H9 (cell line): Measurements from ENCODE around the gene PALS1. TPM values are rescaled to one million over a fixed set of nuclear protein-coding genes. Genes with fewer than 3 reads are reported as not detected.

ENCODE experiments used
- DNase-seq: peaks from one replicate; pipeline ENCODE4 v3.0.0-alpha.2; 2017
- H2AFZ ChIP-seq: one replicate; pipeline ENCODE4 v1.6.1; 2013; ENCODE audit warnings: mild to moderate bottlenecking, low read length, control low read depth, moderate library complexity
- H2AK5ac ChIP-seq: 2 replicates; pipeline ENCODE4 v1.6.1; 2013; ENCODE audit warnings: low read length, control low read depth, mixed read lengths; ENCODE audit not compliant: insufficient read length
- H2BK120ac ChIP-seq: one replicate; pipeline ENCODE4 v1.6.1; 2013; ENCODE audit warnings: low read depth, mild to moderate bottlenecking, low read length, control low read depth, inconsistent platforms; ENCODE audit not compliant: poor library complexity, severe bottlenecking
- H2BK12ac ChIP-seq: 2 replicates; pipeline ENCODE4 v1.6.1; 2013; ENCODE audit warnings: low read length, control low read depth, mixed read lengths, low read depth; ENCODE audit not compliant: insufficient read length
- H2BK15ac ChIP-seq: 2 replicates; pipeline ENCODE4 v1.6.1; 2013; ENCODE audit warnings: low read depth, low read length, control low read depth
- H2BK20ac ChIP-seq: one replicate; pipeline ENCODE4 v1.6.1; 2013; ENCODE audit warnings: low read depth, mild to moderate bottlenecking, low read length, control low read depth, inconsistent platforms; ENCODE audit not compliant: poor library complexity, severe bottlenecking
- H2BK5ac ChIP-seq: 2 replicates; pipeline ENCODE4 v1.6.1; 2013; ENCODE audit warnings: low read length, control low read depth, mixed read lengths; ENCODE audit not compliant: insufficient read length
- H3K14ac ChIP-seq: 2 replicates; pipeline ENCODE4 v1.6.1; 2013; ENCODE audit warnings: low read length, control low read depth; ENCODE audit not compliant: insufficient read depth
- H3K18ac ChIP-seq: 2 replicates; pipeline ENCODE4 v1.6.1; 2013; ENCODE audit warnings: low read depth, mild to moderate bottlenecking, mixed read lengths, low read length, control low read depth; ENCODE audit not compliant: insufficient read length
- H3K23ac ChIP-seq: 2 replicates; pipeline ENCODE4 v1.6.1; 2013; ENCODE audit warnings: low read length, control low read depth, mixed read lengths, low read depth; ENCODE audit not compliant: insufficient read length
- H3K23me2 ChIP-seq: 2 replicates; pipeline ENCODE4 v1.6.1; 2013; ENCODE audit warnings: low read depth, mild to moderate bottlenecking, mixed read lengths, low read length, control low read depth; ENCODE audit not compliant: insufficient read length, poor library complexity, severe bottlenecking
- H3K27ac ChIP-seq: 2 replicates; pipeline ENCODE4 v1.5.1; 2013; ENCODE audit warnings: low read length, control low read depth, mixed read lengths, low read depth; ENCODE audit not compliant: insufficient read length
- H3K27me3 ChIP-seq: 2 replicates; pipeline ENCODE4 v1.6.1; 2013; ENCODE audit warnings: low read length, control low read depth, inconsistent platforms; ENCODE audit not compliant: insufficient read depth
- H3K4ac ChIP-seq: 2 replicates; pipeline ENCODE4 v1.6.1; 2013; ENCODE audit warnings: low read depth, mild to moderate bottlenecking, control low read depth, inconsistent platforms, low read length, moderate library complexity
- H3K4me1 ChIP-seq: 2 replicates; pipeline ENCODE4 v1.6.1; 2013; ENCODE audit warnings: low read length, control low read depth, inconsistent platforms; ENCODE audit not compliant: insufficient read depth
- H3K4me2 ChIP-seq: 2 replicates; pipeline ENCODE4 v1.6.1; 2013; ENCODE audit warnings: low read length, control low read depth, mixed read lengths; ENCODE audit not compliant: insufficient read length, insufficient read depth
- H3K56ac ChIP-seq: 2 replicates; pipeline ENCODE4 v1.6.1; 2013; ENCODE audit warnings: low read depth, mild to moderate bottlenecking, mixed read lengths, low read length, control low read depth; ENCODE audit not compliant: insufficient read length
- H3K79me1 ChIP-seq: 2 replicates; pipeline ENCODE4 v1.6.1; 2013; ENCODE audit warnings: low read depth, mild to moderate bottlenecking, moderate library complexity, low read length, control low read depth, inconsistent platforms; ENCODE audit not compliant: insufficient read depth, poor library complexity, severe bottlenecking
- H3K79me2 ChIP-seq: 2 replicates; pipeline ENCODE4 v1.6.1; 2013; ENCODE audit warnings: low read length, control low read depth, inconsistent platforms; ENCODE audit not compliant: insufficient read depth
- H3K9ac ChIP-seq: 2 replicates; pipeline ENCODE4 v1.6.1; 2013; ENCODE audit warnings: low read length, control low read depth, mixed read lengths; ENCODE audit not compliant: insufficient read length; ENCODE audit errors: extremely low read depth
- H3K9me3 ChIP-seq: one replicate; pipeline ENCODE4 v1.6.1; 2013; ENCODE audit warnings: low read depth, low read length, inconsistent platforms; ENCODE audit not compliant: control insufficient read depth
- H3T11ph ChIP-seq: one replicate; pipeline ENCODE4 v1.6.1; 2013; ENCODE audit warnings: mild to moderate bottlenecking, low read length, control low read depth, inconsistent platforms
- H4K20me1 ChIP-seq: one replicate; pipeline ENCODE4 v1.6.1; 2013; ENCODE audit not compliant: control insufficient read depth, insufficient read length, insufficient read depth
- H4K5ac ChIP-seq: 2 replicates; pipeline ENCODE4 v1.6.1; 2013; ENCODE audit warnings: low read depth, mild to moderate bottlenecking, mixed read lengths, low read length, control low read depth; ENCODE audit not compliant: insufficient read length
- H4K8ac ChIP-seq: replicated peaks from 2 replicates; pipeline ENCODE4 v1.6.1; 2013; ENCODE audit warnings: low read length, control low read depth, mixed read lengths, low read depth; ENCODE audit not compliant: insufficient read length
- H4K91ac ChIP-seq: 2 replicates; pipeline ENCODE4 v1.6.1; 2013; ENCODE audit warnings: low read depth, mild to moderate bottlenecking, moderate library complexity, mixed read lengths, low read length, control low read depth; ENCODE audit not compliant: insufficient read length
- H3K27ac Mint-ChIP-seq, 3 experiments: 2 replicates in 2 of 3; 3 replicates in 1 of 3; pipeline ENCODE4 v1.8.0; 2020 to 2021; ENCODE audit warnings: mixed read lengths in 3 of 3, mild to moderate bottlenecking in 1 of 3, moderate library complexity in 1 of 3
- H3K27me3 Mint-ChIP-seq: 2 replicates; pipeline ENCODE4 v1.8.0; 2021; ENCODE audit warnings: low read depth, mild to moderate bottlenecking, moderate library complexity, mixed read lengths
- H3K36me3 Mint-ChIP-seq, 3 experiments: 2 replicates in 2 of 3; 3 replicates in 1 of 3; pipeline ENCODE4 v1.8.0; 2020 to 2021; ENCODE audit warnings: low read depth in 3 of 3, mixed read lengths in 3 of 3; ENCODE audit not compliant: insufficient read depth in 1 of 3
- H3K4me1 Mint-ChIP-seq, 2 experiments: 2 replicates each; pipeline ENCODE4 v1.8.0; 2020; ENCODE audit warnings: mixed read lengths in 2 of 2
- H3K4me3 Mint-ChIP-seq, 2 experiments: 2 replicates in 1 of 2; 3 replicates in 1 of 2; pipeline ENCODE4 v1.8.0; 2020 to 2021; ENCODE audit warnings: mild to moderate bottlenecking in 2 of 2, mixed read lengths in 2 of 2, moderate library complexity in 1 of 2
- H3K9me3 Mint-ChIP-seq, 2 experiments: 2 replicates in 1 of 2; 3 replicates in 1 of 2; pipeline ENCODE4 v1.8.0; 2020; ENCODE audit warnings: mild to moderate bottlenecking in 2 of 2, mixed read lengths in 2 of 2, moderate library complexity in 1 of 2
- CTCF ChIP-seq: fragments of 200-600 bp; sonication (generic); conservative IDR thresholded peaks from 3 replicates; pipeline ENCODE4 v1.8.0; 2021; ENCODE audit warnings: antibody characterized with exemption, mild to moderate bottlenecking
- WGBS: extraction: QIAGEN DNeasy Blood & Tissue Kit; methylation state at CpG from one replicate; pipeline ENCODE4 v1.1.7; 2013; ENCODE audit warnings: missing lambda C conversion rate, low lambda C conversion rate, mixed read lengths; ENCODE audit not compliant: insufficient read length; ENCODE audit errors: extremely low coverage; 5-methylcytosine and 5-hydroxymethylcytosine counted together
- total RNA-seq: library from RNA; stranded (reverse); gene quantifications from 2 replicates; pipeline ENCODE4 v1.2.1, GENCODE V29; 2021

Gene PALS1
- total RNA-seq, 1 experiment from 2014 or later: 18.0 TPM

GRCh38 chr14:67199016-67199415 lies 42.2 kb upstream of the PALS1 start:
- H3T11ph ChIP-seq: no peak overlapping the region
- H3K27me3 Mint-ChIP-seq: no peaks in the 10 kb centered on the region; the same call in 1 of the 2 replicates
- H2AK5ac ChIP-seq: no peak overlapping the region
- H3K4me2 ChIP-seq: no peak overlapping the region
- H4K8ac ChIP-seq: no peak overlapping the region
- H2BK20ac ChIP-seq: no peak overlapping the region
- H2BK12ac ChIP-seq: no peak overlapping the region
- H3K9me3 Mint-ChIP-seq: no peaks in the 10 kb centered on the region
- no peaks in the 10 kb centered on the region for H3K79me2 ChIP-seq
- TF ChIP-seq CTCF: no peak
- H2BK120ac ChIP-seq: no peak overlapping the region
- H3K27ac ChIP-seq: no peak overlapping the region
- H3K4me1 Mint-ChIP-seq: no peaks in the 10 kb centered on the region; a peak in 1 of 4 replicates
- H3K56ac ChIP-seq: no peak overlapping the region
- WGBS: no CpG with 5 or more reads among the region's 6 CpGs
- no peaks in the 10 kb centered on the region for H3K9me3 ChIP-seq
- no peak overlapping the region for H3K14ac ChIP-seq
- DNase-seq: no peak
- H2BK15ac ChIP-seq: no peak overlapping the region
- no peak overlapping the region for H2BK5ac ChIP-seq
- H3K9ac ChIP-seq: no peak overlapping the region
- no peak overlapping the region for H4K91ac ChIP-seq
- no peak overlapping the region for H3K4ac ChIP-seq
- H3K36me3 Mint-ChIP-seq: no peaks in the 10 kb centered on the region
- no peak overlapping the region for H2AFZ ChIP-seq
- H3K4me3 Mint-ChIP-seq: no peak overlapping the region
- no peak overlapping the region for H3K23ac ChIP-seq
- no peaks in the 10 kb centered on the region for H3K4me1 ChIP-seq
- no peak overlapping the region for H3K18ac ChIP-seq
- H4K20me1 ChIP-seq: no peaks in the 10 kb centered on the region
- no peaks in the 10 kb centered on the region for H3K79me1 ChIP-seq
- no peaks in the 10 kb centered on the region for H3K23me2 ChIP-seq
- no peak overlapping the region for H4K5ac ChIP-seq
- no peaks in the 10 kb centered on the region for H3K27me3 ChIP-seq
- H3K27ac Mint-ChIP-seq: no peak overlapping the region
